Neuronal stem cell (in vitro differentiated cells): ENCODE measurements around the gene SLC28A1.
A peak's percentile ranks its signal among the peaks of the same experiment; 100 is the strongest.

Source experiments
- DNase-seq: peaks from one replicate; pipeline ENCODE4 v3.0.0-alpha.2; 2013; ENCODE audit warnings: low spot score
- H2AFZ ChIP-seq: one replicate; pipeline ENCODE4 v1.6.1; 2013; ENCODE audit warnings: mild to moderate bottlenecking, low read length, inconsistent platforms
- H2AK5ac ChIP-seq: 2 replicates; pipeline ENCODE4 v1.6.1; 2013; ENCODE audit warnings: low read depth, mild to moderate bottlenecking, inconsistent platforms, low read length, moderate library complexity, mixed read lengths
- H2BK120ac ChIP-seq: 2 replicates; pipeline ENCODE4 v1.6.1; 2013; ENCODE audit warnings: low read depth, mild to moderate bottlenecking, inconsistent platforms, low read length, moderate library complexity, mixed read lengths
- H2BK12ac ChIP-seq: one replicate; pipeline ENCODE4 v1.6.1; 2013; ENCODE audit warnings: low read length, inconsistent platforms
- H2BK15ac ChIP-seq: 2 replicates; pipeline ENCODE4 v1.6.1; 2013; ENCODE audit warnings: mild to moderate bottlenecking, low read length, inconsistent platforms, mixed read lengths
- H2BK5ac ChIP-seq: one replicate; pipeline ENCODE4 v1.6.1; 2013; ENCODE audit warnings: inconsistent platforms, mild to moderate bottlenecking, low read length, moderate library complexity
- H3K14ac ChIP-seq: one replicate; pipeline ENCODE4 v1.6.1; 2013; ENCODE audit warnings: low read length, inconsistent platforms
- H3K18ac ChIP-seq: 2 replicates; pipeline ENCODE4 v1.6.1; 2013; ENCODE audit warnings: low read length, inconsistent platforms
- H3K23ac ChIP-seq: 2 replicates; pipeline ENCODE4 v1.6.1; 2013; ENCODE audit warnings: low read depth, mild to moderate bottlenecking, mixed read lengths, low read length, inconsistent platforms; ENCODE audit not compliant: poor library complexity
- H3K27ac ChIP-seq: replicated peaks from 3 replicates; pipeline ENCODE4 v1.5.1; 2013; ENCODE audit warnings: low read length, inconsistent platforms
- H3K27me3 ChIP-seq, 3 experiments: 2 replicates each; pipeline ENCODE4 v1.6.1; 2013; ENCODE audit warnings: low read length in 3 of 3, mild to moderate bottlenecking in 2 of 3, inconsistent platforms in 1 of 3, low read depth in 1 of 3, mixed read lengths in 1 of 3, moderate library complexity in 1 of 3; ENCODE audit not compliant: control insufficient read depth in 3 of 3, insufficient read depth in 3 of 3
- H3K36me3 ChIP-seq, 2 donors: replicated peaks in 1 of 2; 2 replicates each; pipeline ENCODE4 v1.6.1; 2013; ENCODE audit warnings: low read length in 2 of 2; ENCODE audit not compliant: control insufficient read depth in 2 of 2, insufficient read depth in 2 of 2
- H3K4ac ChIP-seq: 2 replicates; pipeline ENCODE4 v1.6.1; 2013; ENCODE audit warnings: inconsistent platforms, mild to moderate bottlenecking, low read length, moderate library complexity
- H3K4me1 ChIP-seq, 2 donors: 1 replicate in 1 of 2; 2 replicates in 1 of 2; pipeline ENCODE4 v1.6.1; 2013; ENCODE audit warnings: low read length in 2 of 2, low read depth in 1 of 2; ENCODE audit not compliant: control insufficient read depth in 2 of 2, insufficient read depth in 1 of 2
- H3K4me2 ChIP-seq: one replicate; pipeline ENCODE4 v1.6.1; 2013; ENCODE audit warnings: mild to moderate bottlenecking, low read length, inconsistent platforms; ENCODE audit not compliant: insufficient read depth, poor library complexity, severe bottlenecking
- H3K4me3 ChIP-seq, 2 donors: 2 replicates each; pipeline ENCODE4 v1.5.1; 2013; ENCODE audit warnings: low read length in 2 of 2, mild to moderate bottlenecking in 2 of 2, inconsistent platforms in 1 of 2, moderate library complexity in 1 of 2
- H3K79me1 ChIP-seq: one replicate; pipeline ENCODE4 v1.6.1; 2013; ENCODE audit warnings: low read depth, mild to moderate bottlenecking, inconsistent platforms, low read length, moderate library complexity
- H3K9ac ChIP-seq: one replicate; pipeline ENCODE4 v1.6.1; 2013; ENCODE audit warnings: mild to moderate bottlenecking, low read depth, low read length, inconsistent platforms; ENCODE audit not compliant: poor library complexity
- H3K9me3 ChIP-seq, 2 donors: replicated peaks in 1 of 2; 2 replicates each; pipeline versions ENCODE3 to v1.6.1; 2013; ENCODE audit warnings: low read length in 2 of 2, mild to moderate bottlenecking in 2 of 2, inconsistent platforms in 1 of 2, low read depth in 1 of 2, mixed read lengths in 1 of 2, moderate library complexity in 1 of 2; ENCODE audit not compliant: control insufficient read depth in 2 of 2, insufficient read depth in 1 of 2
- H4K8ac ChIP-seq: one replicate; pipeline ENCODE4 v1.6.1; 2013; ENCODE audit warnings: low read depth, mild to moderate bottlenecking, inconsistent platforms, low read length, moderate library complexity
- H4K91ac ChIP-seq: one replicate; pipeline ENCODE4 v1.6.1; 2013; ENCODE audit warnings: low read length, low read depth, mild to moderate bottlenecking, inconsistent platforms; ENCODE audit not compliant: poor library complexity
- WGBS, 2 donors: extraction: QIAGEN DNeasy Blood & Tissue Kit; methylation state at CpG; one replicate each; pipeline ENCODE4 v1.1.7; 2013; ENCODE audit warnings: missing lambda C conversion rate in 2 of 2, mixed read lengths in 1 of 2; ENCODE audit not compliant: insufficient read length in 2 of 2, insufficient replicate concordance in 1 of 2; ENCODE audit errors: extremely low coverage in 2 of 2; 5-methylcytosine and 5-hydroxymethylcytosine counted together

Gene SLC28A1

GRCh38 chr15:84864444-84864795 lies 20.0 kb upstream of the SLC28A1 start:
- H2BK12ac ChIP-seq = no peak overlapping the region
- H2BK15ac ChIP-seq = no peak overlapping the region
- H4K91ac ChIP-seq = no peak overlapping the region
- no peak overlapping the region for H2BK120ac ChIP-seq
- no peak overlapping the region for H3K14ac ChIP-seq
- H3K4me1 ChIP-seq = peaks cover 0 to 5% of the 10 kb centered on the region in 2 donors
- WGBS, 2 donors = no CpG with 5 or more reads among the region's 7 CpGs
- H2AK5ac ChIP-seq = no peak overlapping the region
- no peak overlapping the region for H3K18ac ChIP-seq
- no peak for DNase-seq
- H2BK5ac ChIP-seq = no peak overlapping the region
- H4K8ac ChIP-seq = no peak overlapping the region
- no peak overlapping the region for H3K23ac ChIP-seq
- H2AFZ ChIP-seq = no peak overlapping the region
- H3K27me3 ChIP-seq = peaks cover 0 to 3% (median 0%) of the 10 kb centered on the region in 3 experiments
- no peak overlapping the region for H3K27ac ChIP-seq
- H3K9me3 ChIP-seq = no peaks in the 10 kb centered on the region
- no peaks in the 10 kb centered on the region for H3K79me1 ChIP-seq
- H3K4me3 ChIP-seq = no peak overlapping the region
- H3K36me3 ChIP-seq = peaks cover 0 to 2% of the 10 kb centered on the region in 2 donors
- no peak overlapping the region for H3K4ac ChIP-seq
- H3K4me2 ChIP-seq = no peak overlapping the region
- no peak overlapping the region for H3K9ac ChIP-seq

- Histone ChIP-seq H3K27me3 (peaks cover 0 to 5% (median 0%) of the 10 kb centered on the region in 3 experiments), H3K9ac (no peak overlapping the region), H2BK12ac (no peak overlapping the region), H3K4me2 (no peak overlapping the region), H3K9me3 (no peaks in the 10 kb centered on the region), H2BK15ac (no peak overlapping the region), H3K4ac (no peak overlapping the region), H3K23ac (no peak overlapping the region), H3K4me1 (peaks cover 0 to 5% of the 10 kb centered on the region in 2 donors), H4K8ac (no peak overlapping the region), H3K36me3 (peaks cover 0 to 2% of the 10 kb centered on the region in 2 donors), H2AK5ac (no peak overlapping the region), H3K79me1 (no peaks in the 10 kb centered on the region), H2BK120ac (no peak overlapping the region), H3K14ac (no peak overlapping the region), H2AFZ (no peak overlapping the region), H4K91ac (no peak overlapping the region), H3K4me3 (no peak overlapping the region), H2BK5ac (no peak overlapping the region), H3K18ac (no peak overlapping the region), H3K27ac (no peak overlapping the region)
- no peak for DNase-seq
- WGBS, 2 donors = no CpG with 5 or more reads among the region's 5 CpGs
These were observed 19.3 kb upstream of the SLC28A1 start for GRCh38 chr15:84865074-84865569.

- Histone ChIP-seq H4K91ac (no peak overlapping the region), H3K27ac (no peak overlapping the region), H2BK12ac (no peak overlapping the region), H4K8ac (no peak overlapping the region), H3K4me3 (no peak overlapping the region), H3K4me1 (peaks cover 0 to 5% of the 10 kb centered on the region in 2 donors), H3K4me2 (no peak overlapping the region), H3K18ac (no peak overlapping the region), H3K79me1 (no peaks in the 10 kb centered on the region), H3K14ac (no peak overlapping the region), H3K23ac (peak overlapping the region; percentile 31), H2BK5ac (no peak overlapping the region), H2AFZ (no peak overlapping the region), H3K36me3 (no peaks in the 10 kb centered on the region), H3K9ac (no peak overlapping the region), H3K27me3 (peaks cover 0 to 5% (median 0%) of the 10 kb centered on the region in 3 experiments), H2BK15ac (no peak overlapping the region), H3K4ac (no peak overlapping the region), H2BK120ac (no peak overlapping the region), H2AK5ac (no peak overlapping the region), H3K9me3 (no peaks in the 10 kb centered on the region)
- DNase-seq = no peak
- no CpG with 5 or more reads among the region's 12 CpGs for WGBS, 2 donors
These were observed 16.2 kb upstream of the SLC28A1 start for GRCh38 chr15:84868037-84868880.

- Histone ChIP-seq H4K8ac (no peak overlapping the region), H3K9me3 (no peaks in the 10 kb centered on the region), H3K79me1 (no peaks in the 10 kb centered on the region), H3K4me3 (no peak overlapping the region), H2BK120ac (no peak overlapping the region), H2AFZ (no peak overlapping the region), H3K4me1 (no peaks in the 10 kb centered on the region), H2BK12ac (no peak overlapping the region), H4K91ac (no peak overlapping the region), H3K18ac (no peak overlapping the region), H3K4me2 (no peak overlapping the region), H3K4ac (no peak overlapping the region), H3K27me3 (peaks cover 0 to 5% (median 0%) of the 10 kb centered on the region in 3 experiments), H2BK5ac (no peak overlapping the region), H3K9ac (no peak overlapping the region), H3K14ac (no peak overlapping the region), H3K27ac (no peak overlapping the region), H2AK5ac (no peak overlapping the region), H3K23ac (no peak overlapping the region), H2BK15ac (no peak overlapping the region), H3K36me3 (no peaks in the 10 kb centered on the region)
- DNase-seq = no peak
- WGBS, 2 donors = no CpG with 5 or more reads among the region's 3 CpGs
These were observed 15.0 kb upstream of the SLC28A1 start for GRCh38 chr15:84869510-84869909.
